ENCODE measurements around the gene NOL4L.

GRCh38 chr20:32598606-32599005 lies 13.5 kb upstream of the NOL4L start:
- TF ChIP-seq CTCF (IDR thresholded peaks at IDR 0.05): no peak
- no peak for TF ChIP-seq PHF8 (IDR thresholded peaks at IDR 0.05; ENCODE audit: borderline replicate concordance, low read depth)
